DOHH2 (cell line): ENCODE results near the gene BANK1.

ENCODE experiments used
- CTCF ChIP-seq: fragments of 200-600 bp; sonication (generic); IDR thresholded peaks from one replicate; pipeline ENCODE4 v1.5.1; 2014; ENCODE audit warnings: antibody characterized with exemption, mild to moderate bottlenecking, low read depth, low read length; ENCODE audit not compliant: poor library complexity, severe bottlenecking
- EZH2phosphoT487 ChIP-seq: fragments of 200-600 bp; sonication (generic); IDR thresholded peaks from 2 replicates; pipeline ENCODE4 v1.6.1; 2017; ENCODE audit warnings: borderline replicate concordance, mild to moderate bottlenecking, antibody characterized with exemption, low read length, moderate library complexity, mixed read lengths

- TF ChIP-seq CTCF (no peak), EZH2phosphoT487 (no peak)
Observed at GRCh38 chr4:102036016-102036415, 245.5 kb downstream of the BANK1 start.
